ENCODE data around the gene C10orf71.

Gene C10orf71

DNA sequence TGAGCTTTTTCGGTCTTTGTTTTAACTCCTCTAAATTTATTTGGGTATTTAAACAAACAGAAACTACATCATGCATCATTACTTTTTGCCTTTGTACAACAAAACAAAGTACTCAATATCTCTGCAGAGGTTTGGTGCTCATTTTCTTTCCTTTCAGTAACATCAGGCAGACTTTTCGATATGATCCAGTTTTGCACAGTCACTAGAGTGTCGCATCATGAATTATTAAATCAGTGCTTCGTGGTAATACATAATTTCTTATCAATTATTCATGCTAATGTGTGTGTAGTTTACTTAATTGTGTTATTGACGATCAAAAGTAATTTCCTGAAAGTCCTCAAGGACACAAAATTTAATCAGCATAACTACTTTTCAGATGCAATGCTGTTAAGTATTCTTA, 65.1 kb downstream of the C10orf71 start:
- no peak for DNase-seq

DNA sequence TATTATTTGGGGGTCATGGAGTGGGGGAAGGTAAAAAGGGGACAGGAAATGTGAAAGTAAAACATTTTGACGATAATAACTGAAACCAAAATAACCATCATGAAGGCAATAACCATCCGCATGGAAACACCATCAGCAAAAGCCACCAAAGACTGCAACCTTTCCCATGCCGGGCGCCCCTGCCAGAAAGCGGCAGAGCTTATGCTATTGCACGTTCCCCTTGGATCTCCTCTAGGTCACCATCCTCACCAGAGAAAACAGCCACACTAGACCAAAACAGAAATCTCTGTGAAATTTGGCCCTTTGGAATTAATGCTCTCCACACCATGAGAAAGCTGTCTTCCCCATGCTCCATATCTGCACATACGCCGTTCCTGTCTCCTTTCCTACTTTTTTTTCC, 65.8 kb downstream of the C10orf71 start:
- DNase-seq: no peak

DNA sequence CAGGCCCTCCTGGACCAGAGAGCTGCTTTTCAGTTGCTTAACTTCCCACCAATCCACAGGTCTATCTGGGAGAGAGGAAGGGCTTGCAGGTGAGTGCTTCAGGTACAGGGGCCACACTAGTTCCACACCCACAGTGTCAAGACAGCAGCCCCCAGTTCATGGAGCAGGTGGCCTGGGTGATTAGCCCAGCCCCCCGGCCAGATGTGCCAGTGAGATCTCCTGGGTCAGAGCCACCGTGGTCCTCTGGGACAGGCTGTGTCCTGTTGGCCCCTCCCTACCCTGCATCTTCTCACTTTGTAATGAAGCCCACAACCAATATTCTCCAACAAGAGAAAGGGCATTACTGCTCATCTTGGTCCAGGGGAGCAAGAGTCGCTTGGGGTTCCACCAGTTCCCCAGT, 66.3 kb downstream of the C10orf71 start:
- no peak for DNase-seq

GRCh38 chr10:49365675-49366415, 66.9 kb downstream of the C10orf71 start:
- DNase-seq: no peak

DNA sequence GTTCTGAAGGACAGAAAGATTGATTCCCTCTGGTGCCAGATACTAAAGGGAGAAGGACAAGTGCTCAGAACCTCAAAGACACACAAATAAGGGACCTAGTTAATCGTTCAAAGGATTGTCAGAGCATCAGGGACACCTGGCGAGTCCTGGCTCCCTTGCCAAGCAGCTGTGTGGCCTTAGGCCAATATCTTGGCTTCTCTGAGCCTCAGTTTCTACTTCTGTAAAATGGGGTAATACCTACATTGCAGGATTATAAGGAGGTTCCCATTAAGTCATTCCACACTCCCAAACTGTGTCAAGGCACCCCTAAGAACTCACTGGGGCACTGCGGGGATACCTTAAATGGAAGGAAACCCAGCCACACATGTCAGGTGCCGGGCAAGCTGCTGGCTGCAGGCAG, 67.5 kb downstream of the C10orf71 start:
- no peak for DNase-seq

DNA sequence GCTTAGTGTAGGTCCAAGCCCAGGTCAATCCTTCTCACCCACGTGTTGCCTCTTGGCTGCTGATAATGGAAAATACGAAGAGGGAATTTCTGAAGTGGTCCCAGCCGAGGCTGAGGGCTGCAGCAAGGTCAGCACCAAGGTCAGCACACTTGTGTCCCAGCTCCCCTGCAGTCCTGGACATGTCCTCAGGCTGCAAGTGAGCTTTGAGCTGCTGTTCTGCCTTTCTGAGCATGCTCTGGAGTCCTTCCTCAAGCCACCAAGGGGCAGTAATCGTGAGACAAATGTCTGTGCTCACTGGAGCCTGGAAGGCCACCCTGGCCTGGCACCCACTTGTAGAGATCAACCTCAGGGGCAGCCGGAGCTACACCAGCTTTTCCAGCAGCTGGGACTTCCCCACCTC, 68.6 kb downstream of the C10orf71 start:
- DNase-seq: no peak

- DNase-seq: no peak
These were observed 69.3 kb downstream of the C10orf71 start for GRCh38 chr10:49368256-49368655.

- DNase-seq: no peak
These were observed 70.5 kb downstream of the C10orf71 start for GRCh38 chr10:49369216-49370162.

- no peak for DNase-seq
These were observed 71.5 kb downstream of the C10orf71 start for GRCh38 chr10:49370326-49371100.

DNA sequence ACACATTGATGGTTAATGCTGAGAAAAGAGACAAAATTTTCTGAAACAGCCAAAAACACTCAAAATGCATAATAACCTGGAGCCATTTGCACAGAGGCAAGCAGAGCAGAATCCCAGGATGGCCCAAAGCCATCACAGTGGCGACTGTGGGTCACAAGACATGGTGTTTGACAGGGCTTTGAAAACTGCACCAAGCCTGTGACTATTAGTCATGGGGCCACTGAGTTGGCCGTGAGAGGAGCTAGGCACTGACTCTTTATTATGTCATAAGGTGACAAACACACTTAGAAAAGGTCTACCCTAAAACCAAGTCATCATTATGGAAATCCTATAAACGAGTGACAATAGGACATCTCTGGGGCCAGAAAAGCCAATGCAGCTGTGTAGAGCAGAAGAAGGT, 73.0 kb downstream of the C10orf71 start:
- DNase-seq: no peak

DNA sequence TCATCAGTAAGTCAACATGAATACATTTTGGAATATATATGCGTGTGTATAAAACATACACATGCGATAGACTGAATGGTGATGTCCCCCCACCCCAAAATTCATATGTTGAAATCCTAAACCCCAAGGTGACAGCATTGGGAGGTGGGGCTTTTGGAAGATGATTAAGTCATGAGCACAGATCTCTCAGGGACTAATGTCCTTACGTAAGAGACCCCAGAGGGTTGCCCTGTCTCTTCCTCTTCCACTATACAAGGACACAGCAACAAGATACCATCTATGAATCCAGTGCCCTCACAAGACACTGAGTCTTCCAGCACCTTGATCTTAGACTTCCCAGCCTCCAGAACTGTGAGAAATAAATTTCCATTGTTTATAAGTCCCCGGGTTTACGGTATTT, 74.4 kb downstream of the C10orf71 start:
- DNase-seq: no peak

DNA sequence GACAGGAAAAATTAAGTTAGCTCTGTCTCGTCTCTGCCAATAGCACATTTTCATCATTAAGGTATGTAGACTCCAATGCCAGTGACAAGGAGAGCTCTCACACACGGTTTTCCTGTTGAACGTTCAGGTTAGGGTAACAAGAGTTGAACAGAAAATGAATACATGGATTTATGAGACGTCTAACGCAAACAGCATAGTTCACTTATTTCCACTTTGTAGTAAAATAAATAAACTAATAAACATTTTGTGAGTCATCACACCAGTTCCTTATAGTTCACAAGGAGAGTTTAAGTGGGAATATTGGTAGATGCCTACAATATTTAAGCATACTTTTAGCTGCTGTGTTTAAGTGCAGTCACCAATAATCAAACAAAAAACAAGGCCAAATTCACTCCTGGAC, 75.8 kb downstream of the C10orf71 start:
- DNase-seq: no peak

DNA sequence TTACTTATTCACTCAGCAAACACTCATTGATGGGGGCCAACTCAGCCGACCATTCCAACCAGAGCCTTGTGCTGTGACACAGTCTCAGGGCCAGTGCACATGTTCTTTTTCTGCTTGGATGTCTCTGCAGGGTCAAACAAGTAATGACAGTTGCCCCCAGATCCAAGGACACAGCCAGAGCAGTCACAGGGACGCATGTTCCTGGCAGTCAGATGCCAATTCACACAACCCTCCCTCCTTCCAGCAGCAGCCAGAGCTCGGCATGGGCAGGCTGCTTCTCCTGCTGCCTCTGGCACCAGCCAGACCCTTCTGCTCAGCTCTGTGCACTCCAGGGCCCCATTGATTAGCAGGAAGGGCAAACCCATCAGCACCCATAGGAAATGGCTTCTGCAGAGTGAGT, 76.6 kb downstream of the C10orf71 start:
- DNase-seq: no peak
